DMS53 treated with DMSO at 0.1 percent for 48 hours (cell line): ENCODE results near the gene GPATCH2.

Experiments used
- DNase-seq: peaks from one replicate; lab custom pipeline; 2025; ENCODE audit not compliant: unreplicated experiment; lab: John Stamatoyannopoulos, UW

GPATCH2 gene

GRCh38 chr1:217379336-217379735 is 251.6 kb downstream of the GPATCH2 start:
- no peak for DNase-seq
